Umbilical cord (tissue), 2 donors: ENCODE data around the gene COA8. TPM values are rescaled to one million over a fixed set of nuclear protein-coding genes. Genes with fewer than 3 reads are reported as not detected.

ENCODE experiments used
- DNase-seq: peaks from one replicate; pipeline ENCODE4 v3.0.0-alpha.2; 2015; ENCODE audit warnings: low spot score
- total RNA-seq: library from RNA; depleted of rRNA; stranded (reverse); fragments of >200 nt; gene quantifications from one replicate; pipeline ENCODE4 v1.2.3, GENCODE V29; 2014; ENCODE audit warnings: low replicate concordance; ENCODE audit not compliant: insufficient read depth

The COA8 gene
- total RNA-seq, 1 donor from 2014 or later: 29.6 TPM

- no peak for DNase-seq
Measured at GRCh38 chr14:103547941-103548462, 14.8 kb upstream of the COA8 start.

- DNase-seq: no peak
Measured at GRCh38 chr14:103548463-103549351, 14.1 kb upstream of the COA8 start.

- DNase-seq: no peak
Measured at GRCh38 chr14:103549361-103550311, 13.1 kb upstream of the COA8 start.

- no peak for DNase-seq
Measured at GRCh38 chr14:103550451-103551337, 12.1 kb upstream of the COA8 start.

DNA sequence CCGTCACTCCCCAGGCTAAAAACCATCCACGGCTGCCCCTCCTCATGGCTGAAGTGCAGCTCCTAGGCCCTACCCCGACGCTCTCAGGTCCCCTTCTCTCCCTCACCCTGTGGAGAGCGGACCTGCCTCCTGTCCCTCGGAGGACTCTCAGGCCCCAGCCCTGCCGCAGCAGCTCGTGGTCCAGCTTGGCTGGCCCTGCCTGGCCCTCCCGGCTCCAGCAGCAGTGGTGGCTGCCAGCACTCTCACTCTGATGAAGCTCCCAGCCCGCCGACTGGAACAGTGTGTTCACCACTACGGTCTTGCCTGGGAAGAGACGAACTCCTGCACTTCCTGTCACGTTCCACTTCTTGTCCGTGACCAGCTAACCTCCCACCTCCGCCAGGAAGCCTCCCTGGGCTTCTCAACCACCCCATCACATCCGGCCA lies 11.4 kb upstream of the COA8 start:
- DNase-seq: no peak

- no peak for DNase-seq
Measured at GRCh38 chr14:103552011-103552845, 10.5 kb upstream of the COA8 start.

- no peak for DNase-seq
Measured at GRCh38 chr14:103552846-103553210, 9.9 kb upstream of the COA8 start.

GRCh38 chr14:103555559-103556337 lies 7.0 kb upstream of the COA8 start:
- DNase-seq: no peak

GRCh38 chr14:103556946-103557758 lies 5.6 kb upstream of the COA8 start:
- DNase-seq: no peak

- peak; percentile 62 for DNase-seq
Measured at GRCh38 chr14:103558071-103558882, 4.5 kb upstream of the COA8 start.

DNA sequence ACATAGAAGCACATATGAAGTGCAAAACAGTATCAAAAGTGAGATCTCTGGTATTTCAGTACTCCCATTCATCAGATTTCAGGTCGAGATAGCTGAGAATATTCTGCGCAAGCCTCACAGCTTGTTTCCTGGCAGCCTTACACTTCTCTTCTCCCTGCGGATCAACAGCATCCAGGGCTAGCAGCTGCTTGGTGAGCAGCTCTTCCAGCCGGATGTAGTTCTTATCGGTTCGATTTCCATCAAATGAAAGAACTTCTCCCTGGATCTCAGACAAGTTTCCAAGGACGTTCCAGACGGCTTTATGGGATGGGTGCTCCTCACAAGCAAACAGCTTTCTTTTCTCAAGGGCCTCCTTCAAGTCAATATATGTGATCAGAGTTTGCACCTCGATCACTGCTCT lies 3.0 kb upstream of the COA8 start:
- DNase-seq: no peak

DNA sequence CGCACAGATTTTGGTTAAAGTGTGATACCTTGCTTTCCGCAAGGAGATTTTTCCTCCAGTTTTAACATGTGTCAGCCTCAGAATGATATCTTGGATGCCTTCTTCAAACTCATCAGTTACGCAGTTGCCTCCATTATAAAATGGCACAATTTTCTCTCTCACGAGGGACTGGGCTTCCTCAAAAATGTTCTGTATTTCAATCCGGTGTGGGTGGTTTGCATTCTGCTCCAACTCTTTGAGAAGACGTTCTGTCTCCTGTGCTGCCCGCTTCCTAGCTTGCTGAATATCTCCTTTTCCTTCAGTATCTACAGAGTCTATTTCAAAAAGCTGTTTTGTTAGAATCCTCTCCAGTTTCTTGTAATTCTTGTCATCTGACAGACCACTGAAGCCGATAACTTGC lies 2.1 kb upstream of the COA8 start:
- no peak for DNase-seq

DNA sequence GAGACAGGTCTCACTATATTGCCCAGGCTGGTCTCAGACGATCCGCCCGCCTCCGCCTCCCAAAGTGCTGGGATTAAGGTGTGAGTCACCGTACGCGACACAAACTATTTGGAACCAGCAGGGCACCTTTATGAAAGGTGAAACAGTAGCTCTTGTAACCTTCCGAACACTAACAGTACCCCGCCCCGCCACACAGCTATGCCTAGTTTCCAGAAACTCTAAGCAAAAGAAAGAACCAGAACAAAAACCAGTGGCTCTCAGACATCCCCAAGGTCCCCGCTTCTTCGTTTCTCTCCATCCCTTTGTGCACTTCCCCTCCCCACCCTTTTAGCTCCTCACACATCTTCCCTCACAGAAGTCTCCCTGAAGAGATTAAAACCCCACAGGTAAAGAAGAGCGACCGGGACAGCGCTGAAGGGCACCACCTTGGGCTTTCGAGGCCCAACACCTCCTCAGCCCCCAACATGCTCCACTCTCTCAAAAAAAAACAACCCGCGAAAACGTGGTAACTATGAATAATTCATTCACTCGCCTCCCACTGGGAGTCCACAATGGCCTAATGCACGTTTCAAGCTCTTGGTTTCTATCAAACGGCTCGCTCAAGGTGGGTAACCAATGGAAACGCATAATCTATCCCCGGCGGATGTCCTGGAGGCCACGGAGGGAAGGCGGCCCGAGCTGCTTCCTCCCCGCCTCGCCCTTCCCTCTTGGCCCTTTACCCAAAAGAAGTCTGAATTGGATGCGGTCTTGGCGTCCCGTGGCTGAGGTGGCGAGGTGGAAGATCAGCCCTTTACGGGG lies 1.2 kb upstream of the COA8 start:
- peak; percentile 68 for DNase-seq

DNA sequence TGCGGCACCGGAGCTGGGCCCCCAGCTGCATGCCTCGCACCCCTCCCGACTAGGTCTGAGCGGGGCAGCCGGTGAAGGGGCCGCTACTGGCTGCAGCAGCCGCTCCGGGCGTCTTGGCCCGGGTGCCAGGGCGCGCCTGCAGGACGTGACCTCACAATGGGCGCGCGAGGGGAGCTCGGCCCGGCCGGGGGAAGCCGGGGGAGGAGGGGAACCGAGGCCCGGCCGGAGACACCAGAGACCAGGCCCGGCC lies 656 bp upstream of the COA8 start:
- no peak for DNase-seq

DNA sequence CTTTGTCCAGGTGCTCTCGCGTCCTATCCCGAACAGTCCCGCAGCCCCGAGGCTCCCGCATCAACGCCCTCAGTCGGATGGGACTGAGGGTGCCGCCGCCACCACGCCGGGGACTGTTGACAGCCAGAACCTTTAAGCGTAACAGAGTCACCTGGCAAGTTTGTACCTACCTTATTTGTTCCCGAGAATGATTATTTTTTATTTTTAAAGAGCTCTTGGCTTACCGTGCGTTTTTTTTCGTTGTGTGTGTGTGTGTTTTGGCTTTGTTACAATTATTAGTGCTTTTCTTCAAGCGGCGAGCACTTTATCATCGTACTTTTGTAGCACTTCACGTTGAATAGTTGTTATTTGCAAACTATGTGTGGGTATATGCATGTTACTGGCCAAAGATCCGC lies 463 bp downstream of the COA8 start:
- DNase-seq: no peak

DNA sequence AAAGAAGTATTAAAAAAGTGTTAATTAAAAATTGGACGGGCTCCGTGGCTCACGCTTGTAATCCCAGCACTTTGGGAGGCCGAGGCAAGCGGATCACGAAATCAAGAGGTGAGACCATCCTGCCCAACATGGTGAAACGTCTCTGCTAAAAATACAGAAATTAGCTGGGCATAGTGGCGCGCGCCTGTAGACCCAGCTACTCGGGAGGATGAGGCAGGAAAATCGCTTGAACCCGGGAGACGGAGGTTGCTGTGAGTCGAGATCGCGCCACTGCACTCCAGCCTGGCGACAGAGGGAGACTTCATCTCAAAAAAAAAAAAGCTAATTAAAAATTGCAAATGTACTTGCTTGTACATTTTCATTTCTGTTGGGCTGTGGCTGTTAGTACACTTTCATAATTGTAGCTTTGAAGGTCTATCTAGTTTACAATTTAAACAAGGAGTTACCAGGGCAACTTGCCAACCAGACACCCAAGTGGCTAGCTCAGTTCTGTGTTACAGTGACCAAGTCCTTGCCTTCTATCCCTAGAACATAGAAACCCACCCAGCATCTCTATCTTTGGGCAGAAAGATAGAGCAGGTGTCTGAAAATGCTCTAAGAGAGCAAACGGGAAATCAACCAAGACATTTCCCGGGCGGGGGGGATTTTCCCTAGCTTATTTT lies 1.2 kb downstream of the COA8 start:
- DNase-seq: no peak

DNA sequence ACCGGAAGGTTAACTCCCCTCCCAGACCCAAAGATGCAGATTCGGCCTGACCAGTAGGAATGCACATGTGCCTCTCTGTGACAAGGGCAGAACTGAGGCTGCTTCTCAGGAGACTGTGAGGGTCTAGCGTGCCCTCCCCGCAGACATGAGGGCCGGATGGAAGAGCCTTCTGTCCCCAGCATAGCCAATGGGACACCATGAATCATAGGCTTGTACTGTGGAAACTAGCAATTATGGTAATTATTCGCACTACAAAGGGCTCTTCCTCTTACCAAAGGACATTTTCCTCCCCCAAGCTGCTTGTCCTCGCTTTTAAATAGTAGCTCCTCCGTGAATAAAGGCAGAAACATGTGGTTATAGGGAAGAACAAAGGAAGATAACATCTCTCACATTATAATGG lies 6.2 kb downstream of the COA8 start:
- DNase-seq: no peak
